Fibroblast of the aortic adventitia (primary cell): ENCODE data around the gene MCTP1. TPM values are rescaled to one million over a fixed set of nuclear protein-coding genes. Genes with fewer than 3 reads are reported as not detected.

Source experiments
- DNase-seq: peaks from one replicate; pipeline ENCODE4 v3.0.0-alpha.2; 2010; ENCODE audit warnings: low read depth
- H3K4me3 ChIP-seq: 2 replicates; pipeline ENCODE4 v1.5.1; 2011; ENCODE audit warnings: low read depth, mild to moderate bottlenecking, control low read depth, low read length, moderate library complexity
- CTCF ChIP-seq: IDR thresholded peaks from 2 replicates; pipeline ENCODE4 v1.5.1; 2011; ENCODE audit warnings: mild to moderate bottlenecking, low read length, control low read depth, inconsistent platforms; ENCODE audit not compliant: insufficient read depth
- total RNA-seq: library from RNA; depleted of rRNA; stranded (reverse); fragments of >200 nt; gene quantifications from 2 replicates; pipeline ENCODE4 v1.2.3, GENCODE V29; 2012; ENCODE audit warnings: low replicate concordance

MCTP1 gene
- total RNA-seq, 1 donor, result 7.6 TPM

- DNase-seq, result no peak
- no peak overlapping the region for H3K4me3 ChIP-seq
- no peak for TF ChIP-seq CTCF
Observed at GRCh38 chr5:94811331-94811730, 473.6 kb downstream of the MCTP1 start.

- DNase-seq, result no peak
- TF ChIP-seq CTCF, result no peak
- no peak overlapping the region for H3K4me3 ChIP-seq
Observed at GRCh38 chr5:94810877-94811276, 474.0 kb downstream of the MCTP1 start.

GRCh38 chr5:94810281-94810680 lies 474.6 kb downstream of the MCTP1 start:
- TF ChIP-seq CTCF, result no peak
- H3K4me3 ChIP-seq, result no peak overlapping the region
- DNase-seq, result no peak

GRCh38 chr5:94808497-94808896 lies 476.4 kb downstream of the MCTP1 start:
- TF ChIP-seq CTCF, result no peak
- DNase-seq, result no peak

GRCh38 chr5:94807985-94808384 lies 476.9 kb downstream of the MCTP1 start:
- H3K4me3 ChIP-seq, result no peak overlapping the region
- no peak for TF ChIP-seq CTCF
- no peak for DNase-seq

More at GRCh38 chr5:94808497-94808896, 476.4 kb downstream of the MCTP1 start:
- H3K4me3 ChIP-seq, result no peak overlapping the region

GRCh38 chr5:94802450-94802849 lies 482.4 kb downstream of the MCTP1 start:
- DNase-seq, result peak; percentile 19
- no peak for TF ChIP-seq CTCF
- H3K4me3 ChIP-seq, result no peak overlapping the region

GRCh38 chr5:94796586-94796985 lies 488.3 kb downstream of the MCTP1 start:
- no peak for DNase-seq
- no peak overlapping the region for H3K4me3 ChIP-seq
- no peak for TF ChIP-seq CTCF
